NCI-H82 (cell line): ENCODE data around the gene PDCD1LG2.

ENCODE experiments used
- DNase-seq: peaks from one replicate; lab custom pipeline; 2025; lab: John Stamatoyannopoulos, UW

Gene PDCD1LG2

DNA sequence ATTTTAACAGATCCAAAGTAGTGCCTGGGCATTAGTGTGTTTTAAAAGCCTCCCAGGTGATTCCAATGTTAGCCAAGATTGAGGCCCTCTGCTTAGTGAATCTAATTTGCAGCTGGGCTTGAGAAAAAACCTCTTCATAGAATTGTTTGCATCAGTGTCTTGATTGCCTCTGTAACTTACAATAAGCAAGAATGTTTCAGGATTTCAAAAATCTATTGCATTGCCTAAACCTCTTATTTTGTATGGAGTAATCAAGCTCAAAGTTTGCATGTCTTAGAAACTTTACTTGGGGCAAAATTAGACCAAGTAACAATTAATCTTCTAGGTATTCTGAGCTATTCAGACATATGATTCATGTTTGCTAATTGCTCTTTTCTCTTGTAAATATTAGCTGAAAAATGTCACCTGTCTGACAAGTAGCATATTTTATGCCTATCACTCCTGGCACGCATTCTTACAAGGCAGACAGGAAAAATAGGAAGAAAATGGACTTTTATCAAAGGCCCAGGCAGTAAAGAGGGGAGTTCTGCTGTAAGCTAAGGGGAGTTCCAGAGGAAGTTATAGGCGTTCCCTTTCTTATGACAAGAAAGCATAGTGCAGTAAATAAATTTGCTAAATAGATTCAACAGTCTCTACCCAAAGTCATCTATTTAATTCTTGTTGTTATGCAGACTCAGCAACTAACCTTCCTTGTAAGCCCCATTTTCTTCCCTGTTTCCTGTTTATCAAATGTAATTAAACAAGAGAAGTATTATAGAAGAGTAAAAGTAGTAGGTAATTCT is 21.0 kb downstream of the PDCD1LG2 start:
- DNase-seq, result no peak

DNA sequence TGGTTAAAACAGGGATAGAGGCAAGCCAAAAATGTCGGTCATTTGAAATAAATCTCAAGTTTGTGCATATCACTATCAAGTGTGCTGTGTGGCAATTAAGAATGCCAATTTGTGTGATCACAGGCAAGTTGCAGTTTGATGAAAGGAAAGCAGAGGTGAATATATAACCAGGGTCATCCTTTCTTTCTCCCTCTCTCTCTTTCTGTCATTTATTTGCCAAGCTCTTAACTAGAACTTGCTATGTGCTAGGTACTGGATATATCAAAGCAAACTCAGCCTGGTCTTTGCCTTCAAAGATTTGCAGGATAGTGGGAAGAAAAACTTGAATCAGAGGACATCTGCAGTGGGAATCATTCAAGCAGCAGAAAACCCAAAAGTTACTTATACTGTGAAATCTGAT is 22.0 kb downstream of the PDCD1LG2 start:
- no peak for DNase-seq

DNA sequence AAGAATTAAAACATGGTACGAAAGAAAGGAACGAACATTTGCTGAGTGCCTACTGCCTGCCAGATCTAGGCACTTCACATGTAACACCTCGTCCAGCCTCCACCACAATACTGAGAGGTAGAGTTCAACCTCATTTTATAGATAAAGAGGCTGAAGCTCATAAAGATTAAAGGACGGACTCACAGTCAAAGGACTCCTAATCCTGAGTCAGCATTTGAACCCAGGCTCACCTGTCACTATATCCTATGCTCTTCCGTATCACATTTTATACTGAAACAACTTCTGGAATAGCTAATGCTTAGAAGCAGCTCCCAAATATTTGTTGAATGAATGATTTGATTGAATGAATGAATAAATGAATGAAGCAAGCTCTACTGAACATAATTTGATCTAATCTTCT is 22.5 kb downstream of the PDCD1LG2 start:
- no peak for DNase-seq

DNA sequence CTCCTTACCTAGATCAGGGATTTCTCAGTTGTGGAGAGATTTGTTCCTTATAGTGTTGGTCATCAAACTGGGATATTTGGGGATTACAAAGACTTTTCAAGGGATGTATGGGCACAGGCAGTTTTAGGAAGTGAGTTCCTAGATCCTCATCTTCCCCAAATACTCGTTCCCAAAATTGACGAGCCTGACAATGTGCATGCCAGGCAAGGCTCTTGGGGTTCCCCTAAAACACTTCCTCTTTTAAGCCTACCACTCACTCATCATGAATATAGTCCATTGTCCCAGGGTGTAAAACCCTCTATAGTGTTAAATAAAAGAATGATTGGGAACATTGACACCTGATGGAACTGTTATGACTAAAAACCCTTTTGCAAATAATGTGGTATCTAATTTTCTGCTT is 26.4 kb downstream of the PDCD1LG2 start:
- no peak for DNase-seq

DNA sequence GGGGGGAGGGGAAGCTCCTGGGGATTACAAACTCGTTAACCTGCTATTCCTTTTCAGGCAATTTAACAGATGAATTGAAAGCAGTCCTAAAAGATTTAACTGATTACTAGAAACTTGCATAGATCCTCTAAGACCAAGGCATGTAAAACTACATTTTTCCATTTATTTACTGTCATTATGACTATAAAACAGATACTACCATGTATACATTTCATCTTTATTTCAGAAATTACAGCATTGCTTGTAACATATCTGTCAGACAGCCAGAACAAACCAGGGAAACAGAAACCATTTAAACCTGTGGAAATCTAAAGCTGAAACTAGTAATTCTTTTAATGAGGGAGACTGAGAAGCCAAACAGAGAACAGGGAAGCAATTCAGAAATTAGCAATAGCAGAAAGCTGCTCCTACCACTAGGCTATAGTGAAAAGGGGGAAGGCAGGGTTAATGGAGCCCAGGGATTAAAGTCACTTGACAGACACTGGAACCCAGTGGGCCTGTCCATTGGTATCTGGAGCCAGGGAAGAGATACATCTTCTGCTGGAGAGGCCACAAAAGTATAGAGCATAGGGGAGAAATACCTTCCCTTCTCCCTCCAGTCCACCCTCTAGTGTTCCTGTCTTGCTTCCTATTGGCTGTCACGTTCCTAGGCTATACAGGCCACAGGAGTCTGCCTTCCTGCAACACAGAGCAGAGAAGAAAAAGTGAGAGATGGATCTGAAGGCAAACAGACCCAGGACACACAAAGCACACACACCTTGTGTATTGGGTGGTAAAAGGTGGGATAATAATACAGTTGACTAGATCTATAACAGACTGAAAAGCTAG is 33.8 kb downstream of the PDCD1LG2 start:
- no peak for DNase-seq

DNA sequence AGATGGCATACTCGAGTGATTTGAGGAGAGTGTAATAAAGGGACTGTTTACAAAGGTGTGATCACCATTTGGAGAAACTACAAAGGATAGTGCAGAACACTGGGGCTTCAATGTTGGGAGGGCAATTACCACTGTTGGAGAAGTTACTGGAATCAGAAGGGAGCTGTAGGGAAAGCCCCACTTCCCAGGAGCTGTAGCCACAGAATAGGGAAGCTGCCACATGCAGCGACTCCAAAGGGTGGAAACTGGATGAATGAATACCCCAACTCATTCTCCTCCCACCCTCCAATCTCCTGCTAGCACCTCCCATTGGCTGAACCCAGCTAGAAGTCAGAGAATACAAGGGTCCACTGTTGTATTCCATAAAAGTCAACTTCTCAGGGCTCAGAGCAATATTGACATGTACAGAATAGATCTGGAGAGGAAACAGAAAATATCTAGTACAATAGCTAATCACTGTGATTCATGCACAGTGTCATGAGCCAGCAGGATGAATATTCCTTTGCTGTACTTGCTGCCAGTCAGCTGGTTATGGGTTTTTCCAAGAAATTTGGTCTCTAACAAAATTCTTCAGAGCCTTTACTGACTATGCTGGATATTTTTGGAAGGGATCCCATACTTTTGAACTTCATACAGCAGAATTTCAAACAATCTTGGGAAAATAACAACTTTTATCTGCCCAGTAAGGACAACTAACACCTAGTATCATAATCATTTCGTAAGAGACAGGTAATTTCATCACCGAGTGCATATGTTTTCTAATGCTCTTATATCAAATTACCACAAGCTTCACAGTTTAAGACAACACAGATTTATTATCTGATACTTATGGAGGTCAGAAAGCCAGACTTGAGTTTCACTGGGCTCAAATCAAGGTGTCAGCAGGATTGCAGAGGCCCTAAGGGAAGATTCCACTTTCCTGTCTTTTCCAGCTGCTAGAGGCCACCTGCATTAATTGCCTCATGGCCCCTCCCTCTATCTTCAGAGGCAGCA is 39.6 kb downstream of the PDCD1LG2 start:
- DNase-seq, result no peak

DNA sequence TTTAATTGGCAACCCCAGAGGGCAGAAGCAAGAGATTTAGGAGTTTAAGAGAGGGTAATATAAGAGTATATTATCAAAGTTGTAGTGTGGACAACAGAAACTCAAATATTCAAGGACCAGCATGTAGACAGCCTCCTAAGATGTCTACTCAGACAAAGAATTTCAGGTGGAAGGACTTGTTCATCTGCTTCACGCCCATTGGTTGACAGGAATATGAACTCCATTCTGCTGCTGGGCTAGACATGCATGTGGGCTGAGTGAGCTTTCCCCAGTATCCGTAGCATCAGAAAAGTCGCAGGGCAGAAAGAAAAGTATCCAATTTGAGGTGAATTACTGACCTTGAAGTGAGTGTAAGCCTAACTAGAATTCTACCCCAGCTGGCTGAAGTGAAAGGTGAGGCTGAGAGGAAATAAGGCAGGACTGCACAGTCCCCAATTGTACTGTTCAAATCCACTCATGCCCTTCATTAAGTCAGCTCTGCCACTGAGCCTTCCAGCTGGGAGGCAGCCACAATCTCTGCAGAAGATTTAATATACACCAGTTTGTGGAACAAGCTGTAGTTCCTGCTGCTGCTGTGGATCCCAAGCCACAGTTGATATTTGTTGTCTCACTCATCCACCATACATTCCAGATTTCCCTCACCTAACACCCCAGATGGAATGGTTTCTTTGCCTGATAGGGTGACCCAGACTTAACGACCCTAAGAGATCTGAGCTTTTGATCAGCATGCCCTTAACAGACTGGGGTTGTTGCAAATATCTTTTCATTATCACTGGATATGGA is 41.2 kb downstream of the PDCD1LG2 start:
- DNase-seq, result no peak

DNA sequence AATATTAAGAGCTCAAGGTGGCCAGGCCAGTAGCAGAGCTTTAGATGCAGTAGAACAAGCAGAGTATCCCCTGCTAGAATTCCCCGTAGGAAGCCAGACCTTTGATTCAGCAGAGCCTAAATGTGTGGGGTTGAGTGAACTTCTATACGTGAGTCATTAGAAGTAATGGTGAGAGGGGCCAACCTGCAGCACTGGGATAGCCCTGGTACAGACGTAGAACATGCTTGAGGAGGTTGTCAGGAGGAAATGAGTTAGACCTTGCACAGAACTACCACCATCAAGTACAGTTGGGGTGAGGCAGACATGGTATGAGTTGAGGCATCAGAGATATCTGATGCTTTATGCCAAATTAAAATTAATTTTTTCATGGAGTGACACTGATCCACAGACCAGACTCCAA is 42.0 kb downstream of the PDCD1LG2 start:
- no peak for DNase-seq

DNA sequence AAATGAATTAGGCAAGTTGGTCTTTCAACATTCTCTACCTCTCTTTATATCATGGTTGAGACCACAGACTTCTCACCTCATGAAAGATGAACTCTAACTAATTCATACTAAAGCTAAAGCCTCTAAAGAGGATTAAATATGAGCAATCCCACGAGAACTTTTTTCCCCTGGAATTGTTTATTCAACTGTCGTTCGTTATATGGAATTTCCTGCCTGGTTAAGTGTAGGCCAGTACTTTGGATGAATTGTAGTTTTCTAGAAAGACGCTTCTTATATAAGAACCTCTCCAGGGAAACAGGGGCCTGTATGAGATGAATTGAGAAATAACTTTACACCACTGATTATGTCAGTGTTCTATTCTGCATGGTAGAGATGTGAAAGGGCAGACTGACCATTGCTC is 42.9 kb downstream of the PDCD1LG2 start:
- no peak for DNase-seq

DNA sequence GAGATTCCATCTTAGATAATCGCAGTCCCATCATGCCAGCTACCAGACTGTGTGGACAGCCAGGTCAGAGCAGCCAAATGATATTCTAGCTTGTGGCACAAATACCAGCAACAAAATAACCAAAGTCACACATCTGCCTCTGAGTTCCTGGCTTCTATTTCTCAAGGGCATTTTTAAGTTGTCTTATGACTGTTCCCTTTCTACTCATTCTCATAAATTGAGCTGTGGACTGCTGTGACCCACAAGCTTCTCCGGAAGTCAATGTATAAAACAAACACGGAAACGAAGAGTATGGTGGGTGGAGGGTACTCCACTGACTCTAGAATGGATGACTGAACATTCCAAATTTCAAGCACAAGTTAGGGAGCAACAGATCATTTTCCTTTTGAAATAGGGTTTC is 43.9 kb downstream of the PDCD1LG2 start:
- no peak for DNase-seq

DNA sequence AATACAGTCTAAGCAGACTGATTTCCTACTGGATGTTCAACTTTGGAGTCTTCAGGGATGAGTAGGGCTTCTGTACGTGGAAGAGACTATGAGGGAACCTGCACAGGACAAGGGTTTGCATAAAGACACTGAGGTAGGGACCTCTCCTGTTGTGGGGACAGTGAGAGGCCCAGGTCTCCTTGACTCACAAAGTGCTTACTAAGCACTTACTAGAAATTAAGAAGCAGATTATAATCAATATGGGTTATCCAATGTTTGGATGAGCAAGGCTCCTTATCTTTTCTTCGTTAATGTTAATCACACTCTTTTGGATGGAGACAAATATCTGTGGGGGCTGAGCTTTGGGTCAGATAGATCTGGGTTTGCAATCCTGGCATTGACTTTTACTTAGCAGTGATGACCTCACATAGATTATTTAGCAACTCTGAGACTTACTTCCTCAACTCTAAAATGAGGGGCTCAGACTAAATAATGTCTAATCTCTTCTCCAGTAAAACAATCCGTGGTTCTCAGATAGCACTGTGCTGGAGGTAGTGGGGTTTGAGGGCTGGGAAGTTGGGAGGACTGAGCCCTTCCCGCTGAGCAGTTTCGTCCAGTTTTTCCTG is 45.9 kb downstream of the PDCD1LG2 start:
- no peak for DNase-seq

DNA sequence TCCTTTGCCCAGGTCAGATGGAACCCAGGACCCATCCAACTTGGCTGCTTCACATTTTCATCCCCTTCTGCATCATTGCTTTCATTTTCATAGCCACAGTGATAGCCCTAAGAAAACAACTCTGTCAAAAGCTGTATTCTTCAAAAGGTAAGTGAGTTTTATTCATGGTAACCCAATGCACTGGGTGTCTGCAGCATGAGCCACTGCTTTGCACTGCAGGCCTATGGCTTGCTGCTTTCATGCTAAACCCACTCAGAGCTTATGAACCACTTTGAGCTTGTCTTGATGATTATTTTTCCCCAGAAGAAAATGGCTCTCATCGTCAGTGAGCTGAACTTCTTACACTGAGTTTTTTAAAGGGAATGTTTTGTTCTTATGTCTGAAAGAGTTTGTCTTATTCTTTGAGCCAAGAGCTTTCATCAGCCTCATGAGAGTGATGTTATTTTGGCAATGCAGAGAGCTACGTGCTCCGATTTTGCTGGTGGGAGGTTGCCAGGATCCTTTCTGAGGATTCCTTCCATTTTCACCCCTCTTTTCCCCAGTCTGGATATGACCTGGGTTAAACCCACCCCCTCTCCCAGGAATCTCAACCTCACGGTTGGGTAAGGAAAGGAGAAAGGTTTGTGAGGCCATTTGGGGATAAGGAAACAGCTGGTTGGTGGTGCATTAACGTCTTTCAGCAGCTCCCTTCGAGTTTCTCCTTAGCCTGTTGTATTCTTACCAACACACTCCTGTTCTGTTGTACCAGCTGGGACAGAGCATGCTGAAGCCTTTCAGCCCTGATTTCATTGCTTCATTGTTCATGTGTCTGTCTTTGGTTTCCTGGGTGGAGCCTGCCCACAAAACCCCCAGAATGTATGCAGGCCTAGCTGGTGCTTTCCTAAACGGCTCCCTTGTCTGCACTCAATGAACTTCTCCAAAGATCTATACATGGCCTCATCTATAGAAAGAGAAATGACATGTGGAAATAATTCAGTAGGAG is 47.6 kb downstream of the PDCD1LG2 start:
- no peak for DNase-seq

DNA sequence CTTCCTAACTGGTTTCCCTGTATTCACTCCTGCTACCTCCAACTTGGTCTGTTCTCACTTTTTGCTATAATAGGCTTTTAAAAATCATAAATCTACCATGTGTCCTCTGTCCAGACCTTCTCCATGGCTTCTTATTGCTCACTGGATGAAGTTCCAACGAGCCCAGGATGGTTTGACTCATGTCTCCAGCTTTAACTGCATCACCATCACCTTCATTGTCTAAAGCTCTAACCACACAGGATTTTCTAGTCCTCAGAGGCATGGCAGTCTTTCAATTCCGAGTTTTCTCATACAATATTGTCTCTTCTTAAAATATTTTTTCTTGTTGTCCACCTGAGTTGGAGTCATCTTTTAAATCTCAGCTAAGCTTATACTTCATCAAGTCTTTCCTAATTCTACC is 49.3 kb downstream of the PDCD1LG2 start:
- no peak for DNase-seq

DNA sequence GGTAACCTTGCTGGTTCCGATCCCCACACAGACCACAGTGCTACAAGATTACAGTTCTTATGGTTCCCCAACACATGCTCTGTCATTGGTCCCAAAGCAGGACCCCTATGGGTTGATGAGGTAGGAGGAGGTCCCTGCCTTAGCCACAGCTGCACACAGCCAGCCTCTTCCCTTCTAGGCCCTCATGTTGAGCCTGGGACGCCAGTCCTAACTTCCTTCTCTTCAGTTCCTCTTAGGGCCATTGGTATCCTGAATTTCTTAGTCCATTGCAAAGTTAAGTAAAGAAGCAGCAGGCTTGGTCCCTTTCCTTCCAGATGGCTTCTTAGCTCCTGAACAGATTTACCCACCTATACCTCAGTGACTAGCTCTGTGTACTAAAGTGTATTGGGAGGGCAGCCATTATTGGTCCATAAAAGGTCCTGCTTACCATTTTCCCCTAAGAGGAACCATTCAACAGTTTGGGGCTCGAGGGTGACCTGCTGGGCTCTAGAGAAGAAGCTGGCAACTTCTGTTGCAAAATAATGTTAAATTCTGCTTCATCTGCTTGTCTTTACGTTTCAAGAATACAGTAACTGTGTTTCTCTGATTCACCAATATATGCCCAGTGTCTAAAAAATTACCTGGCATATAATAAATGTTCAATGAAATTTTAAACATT is 50.2 kb downstream of the PDCD1LG2 start:
- DNase-seq, result no peak

DNA sequence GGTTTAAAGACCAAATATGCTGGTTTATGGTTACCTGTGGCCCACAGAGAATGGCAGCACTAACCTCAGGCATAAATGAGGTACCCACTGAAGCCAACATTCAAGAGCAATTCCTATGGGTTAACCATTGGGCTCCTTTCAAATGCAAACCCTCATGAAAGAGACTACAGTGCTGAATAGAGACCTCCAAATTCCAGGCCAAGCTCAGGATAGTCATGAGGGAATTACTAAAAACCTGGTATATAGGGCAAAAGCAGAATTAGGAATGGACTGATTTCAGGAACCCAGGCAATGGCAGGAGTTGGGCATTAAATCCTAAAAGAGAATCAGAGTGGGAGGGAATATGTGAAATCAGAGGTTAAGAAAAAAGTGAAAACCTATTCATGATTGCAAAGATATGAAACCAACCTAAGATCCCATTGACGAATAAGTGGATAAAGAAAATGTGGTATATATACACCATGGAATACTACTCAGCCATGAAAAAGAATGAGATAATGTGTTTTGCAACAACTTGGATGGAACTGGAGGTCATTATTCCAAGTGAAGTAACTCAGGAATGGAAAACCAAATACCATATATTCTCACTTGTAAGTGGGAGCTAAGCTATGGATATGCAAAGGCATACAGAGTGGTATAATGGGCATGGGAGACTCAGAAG is 51.6 kb downstream of the PDCD1LG2 start:
- DNase-seq, result no peak

DNA sequence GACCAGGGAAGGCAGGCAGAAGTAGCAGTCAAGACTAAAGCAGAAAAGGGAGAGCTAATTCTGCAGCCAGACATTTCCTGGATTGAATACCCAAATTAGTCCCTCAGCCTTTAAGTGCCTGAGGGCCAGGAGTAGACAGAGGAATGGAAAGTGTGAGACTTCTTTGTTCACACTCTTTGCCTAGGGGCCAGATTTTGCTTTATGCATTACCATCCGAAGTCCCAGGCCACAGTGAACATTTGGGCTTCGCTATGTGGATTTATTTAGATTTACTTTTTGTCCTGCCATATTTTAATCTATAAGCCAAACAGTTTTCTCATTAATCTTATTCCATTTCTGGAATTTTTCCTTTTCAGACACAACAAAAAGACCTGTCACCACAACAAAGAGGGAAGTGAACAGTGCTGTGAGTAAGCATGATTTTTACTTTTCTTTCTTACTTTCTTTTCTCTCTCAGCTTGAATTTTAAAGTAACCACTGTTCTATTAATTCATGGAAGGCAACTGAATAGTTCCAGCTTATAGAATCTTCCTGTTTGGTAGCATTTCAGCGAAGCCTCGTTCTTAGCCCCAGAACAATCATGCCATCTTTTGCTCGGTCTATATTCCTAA is 52.6 kb downstream of the PDCD1LG2 start:
- no peak for DNase-seq

DNA sequence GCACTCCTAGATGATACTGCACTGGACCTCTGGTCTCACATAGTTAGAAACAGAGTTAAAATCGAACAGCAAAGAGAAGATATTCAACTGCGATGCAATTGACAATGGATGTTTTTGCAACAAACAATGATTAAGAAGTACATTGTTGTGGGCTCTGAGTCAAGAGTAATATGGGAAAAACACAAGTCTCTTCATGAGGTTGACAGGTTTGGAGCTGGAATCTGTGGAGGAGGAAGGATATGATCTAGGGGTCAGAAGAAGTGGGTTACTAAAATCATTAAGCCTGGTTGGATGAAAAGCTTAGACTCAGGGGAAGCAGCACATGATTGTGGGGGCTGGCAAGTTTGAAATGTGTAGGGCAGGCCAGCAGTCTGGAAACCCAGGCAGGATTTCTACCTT is 53.1 kb downstream of the PDCD1LG2 start:
- DNase-seq, result no peak

DNA sequence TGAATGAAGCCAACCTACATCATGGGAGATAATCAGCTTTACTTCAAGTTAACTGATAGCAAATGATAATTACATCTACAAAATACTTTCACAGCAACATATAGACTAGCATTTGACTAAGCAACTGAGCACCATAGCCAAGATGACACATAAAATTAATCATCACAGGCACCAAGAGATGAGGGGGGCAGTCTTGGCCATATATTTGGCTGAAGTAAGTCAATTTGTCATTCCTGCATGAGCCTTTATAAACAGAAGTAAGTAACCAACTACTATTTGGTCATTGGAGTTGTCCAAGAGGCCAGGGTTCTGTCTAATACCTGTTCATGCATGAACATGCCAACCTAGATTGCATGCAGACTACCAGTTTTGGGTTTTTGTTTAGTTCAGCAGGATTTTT is 53.6 kb downstream of the PDCD1LG2 start:
- no peak for DNase-seq
